Measurements from ENCODE around the gene ZDHHC20. TPM values are rescaled to one million over a fixed set of nuclear protein-coding genes. Genes with fewer than 3 reads are reported as not detected.

Gene ZDHHC20
- total RNA-seq, 1 donor from 2014 or later = 76.2 TPM

- DNase-seq (ENCODE audit: low spot score) = no peak
Measured at GRCh38 chr13:21361706-21362105, 97.4 kb downstream of the ZDHHC20 start.

GRCh38 chr13:21361123-21361522 lies 98.0 kb downstream of the ZDHHC20 start:
- no peak for DNase-seq (ENCODE audit: low spot score)

GRCh38 chr13:21360463-21360862 lies 98.6 kb downstream of the ZDHHC20 start:
- DNase-seq (ENCODE audit: low spot score) = no peak

GRCh38 chr13:21359855-21360254 lies 99.2 kb downstream of the ZDHHC20 start:
- no peak for DNase-seq (ENCODE audit: low spot score)

GRCh38 chr13:21355304-21355703 lies 103.8 kb downstream of the ZDHHC20 start:
- no peak for DNase-seq (ENCODE audit: low spot score)

- no peak for DNase-seq (ENCODE audit: low spot score)
Measured at GRCh38 chr13:21354721-21355120, 104.4 kb downstream of the ZDHHC20 start.

- DNase-seq (ENCODE audit: low spot score) = no peak
Measured at GRCh38 chr13:21348488-21349120, 110.5 kb downstream of the ZDHHC20 start.

GRCh38 chr13:21347753-21348318 lies 111.3 kb downstream of the ZDHHC20 start:
- DNase-seq (ENCODE audit: low spot score) = no peak

- DNase-seq (ENCODE audit: low spot score) = no peak
Measured at GRCh38 chr13:21344662-21345176, 114.4 kb downstream of the ZDHHC20 start.

GRCh38 chr13:21343659-21344058 lies 115.4 kb downstream of the ZDHHC20 start:
- no peak for DNase-seq (ENCODE audit: low spot score)

- no peak for DNase-seq (ENCODE audit: low spot score)
Measured at GRCh38 chr13:21342699-21343442, 116.2 kb downstream of the ZDHHC20 start.

GRCh38 chr13:21341637-21342422 lies 117.3 kb downstream of the ZDHHC20 start:
- DNase-seq (ENCODE audit: low spot score) = no peak

GRCh38 chr13:21338639-21339278 lies 120.3 kb downstream of the ZDHHC20 start:
- DNase-seq (ENCODE audit: low spot score) = no peak

- no peak for DNase-seq (ENCODE audit: low spot score)
Measured at GRCh38 chr13:21338156-21338555, 120.9 kb downstream of the ZDHHC20 start.

GRCh38 chr13:21336609-21337349 lies 122.3 kb downstream of the ZDHHC20 start:
- no peak for DNase-seq (ENCODE audit: low spot score)

- DNase-seq (ENCODE audit: low spot score) = no peak
Measured at GRCh38 chr13:21333186-21333585, 125.9 kb downstream of the ZDHHC20 start.

GRCh38 chr13:21330126-21330861 lies 128.8 kb downstream of the ZDHHC20 start:
- DNase-seq (ENCODE audit: low spot score) = no peak

GRCh38 chr13:21328836-21329477 lies 130.1 kb downstream of the ZDHHC20 start:
- DNase-seq (ENCODE audit: low spot score) = no peak

- DNase-seq (ENCODE audit: low spot score) = no peak
Measured at GRCh38 chr13:21328201-21328600, 130.9 kb downstream of the ZDHHC20 start.

Data from mucosa of gallbladder (tissue), 1 donor.